HAP-1 (cell line): Measurements from ENCODE around the gene AMIGO1.

ENCODE experiments used
- DNase-seq, 2 experiments: peaks; one replicate each; pipeline ENCODE4 v3.0.0-alpha.2; 2016 to 2020; ENCODE audit warnings: low spot score in 2 of 2
- H3K27me3 ChIP-seq: fragments of 250-450 bp; sonication (Bioruptor Pico); 2 replicates; pipeline ENCODE4 v1.5.1; 2020; ENCODE audit warnings: low read depth, mild to moderate bottlenecking, moderate library complexity
- H3K36me3 ChIP-seq: fragments of 250-450 bp; sonication (Bioruptor Pico); replicated peaks from 2 replicates; pipeline ENCODE4 v1.5.1; 2020; ENCODE audit warnings: mild to moderate bottlenecking
- H3K4me1 ChIP-seq: fragments of 250-450 bp; sonication (Bioruptor Pico); 2 replicates; pipeline ENCODE4 v1.5.1; 2020; ENCODE audit warnings: mild to moderate bottlenecking
- H3K4me3 ChIP-seq: fragments of 250-450 bp; sonication (Bioruptor Pico); 2 replicates; pipeline ENCODE4 v1.5.1; 2020; ENCODE audit warnings: mild to moderate bottlenecking, moderate library complexity
- H3K9me3 ChIP-seq: fragments of 250-450 bp; sonication (Bioruptor Pico); 2 replicates; pipeline ENCODE4 v1.5.1; 2020; ENCODE audit warnings: mild to moderate bottlenecking, moderate library complexity
- in situ Hi-C: fragments of 300-500 bp; cut with MboI; formaldehyde crosslinking; loops from 3 replicates; pipeline ENCODE4 v1.14.3; 2020; ENCODE audit warnings: low sequenced_read_pairs, inconsistent platforms, mixed read lengths

Gene AMIGO1, protein sequence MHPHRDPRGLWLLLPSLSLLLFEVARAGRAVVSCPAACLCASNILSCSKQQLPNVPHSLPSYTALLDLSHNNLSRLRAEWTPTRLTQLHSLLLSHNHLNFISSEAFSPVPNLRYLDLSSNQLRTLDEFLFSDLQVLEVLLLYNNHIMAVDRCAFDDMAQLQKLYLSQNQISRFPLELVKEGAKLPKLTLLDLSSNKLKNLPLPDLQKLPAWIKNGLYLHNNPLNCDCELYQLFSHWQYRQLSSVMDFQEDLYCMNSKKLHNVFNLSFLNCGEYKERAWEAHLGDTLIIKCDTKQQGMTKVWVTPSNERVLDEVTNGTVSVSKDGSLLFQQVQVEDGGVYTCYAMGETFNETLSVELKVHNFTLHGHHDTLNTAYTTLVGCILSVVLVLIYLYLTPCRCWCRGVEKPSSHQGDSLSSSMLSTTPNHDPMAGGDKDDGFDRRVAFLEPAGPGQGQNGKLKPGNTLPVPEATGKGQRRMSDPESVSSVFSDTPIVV

DNA sequence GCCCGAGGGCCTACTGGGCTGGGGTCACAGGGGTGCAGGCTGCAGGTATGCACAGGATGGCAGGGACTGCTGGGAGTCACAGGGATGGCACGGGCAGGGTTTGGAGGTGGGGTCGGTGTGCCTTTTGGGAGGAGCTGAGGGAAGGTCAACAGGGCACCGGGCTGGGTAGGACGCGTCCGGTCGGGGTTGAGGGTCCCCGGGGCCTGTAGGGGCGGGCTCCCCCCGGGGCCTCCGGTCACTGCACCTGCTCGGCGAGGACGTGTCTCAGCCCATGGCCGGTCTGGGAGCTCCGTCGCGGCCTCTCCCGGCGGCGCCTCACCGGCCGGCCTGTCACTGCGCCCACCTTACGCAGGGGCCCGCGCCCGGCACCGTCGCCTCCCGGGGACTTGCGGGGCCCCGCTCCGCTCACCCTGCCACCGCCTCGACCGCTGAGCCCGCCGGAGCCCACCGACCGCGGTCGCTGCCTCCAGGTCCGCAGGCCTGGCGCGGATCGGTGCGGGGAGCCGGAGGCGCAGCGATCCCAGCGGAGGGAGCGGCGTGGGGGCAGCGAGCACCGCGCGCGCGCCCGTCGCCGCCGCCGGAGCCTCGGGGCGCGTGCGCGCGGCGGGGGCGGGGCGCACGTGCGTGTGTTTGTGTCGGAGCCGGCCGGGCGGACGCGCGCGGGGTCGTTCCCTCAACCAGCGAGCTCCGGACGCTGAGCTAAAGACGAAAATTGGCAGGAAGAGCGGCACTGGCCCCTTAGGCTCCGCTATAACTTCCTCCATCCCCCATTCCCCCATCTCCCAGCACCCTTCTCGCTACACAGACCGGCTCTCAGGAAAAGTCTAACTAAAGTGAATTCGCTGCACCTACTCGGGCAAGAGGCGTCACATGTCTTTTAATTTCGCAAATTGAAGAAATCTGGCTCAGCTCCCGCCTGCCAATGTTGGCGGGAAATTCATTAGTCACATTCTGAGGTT, at the start of gene AMIGO1:
TSS of gene AMIGO1 (minus strand) at position 552 of the 959 bp plus-strand sequence. CDS start 815 bp downstream, outside the sequence.
- Histone ChIP-seq H3K4me1 (peaks cover 8% of the 10 kb centered on the region), H3K9me3 (no peaks in the 10 kb centered on the region), H3K4me3 (peak within 1 kb of the TSS; percentile 37), H3K36me3 (no peaks in the 10 kb centered on the region), H3K27me3 (0 out of 2 replicates have a peak, but pooled peaks cover 2% of the 10 kb centered on the region)
- in situ Hi-C loops: no loop called here
- DNase-seq: peak; percentile 34 to 82

DNA sequence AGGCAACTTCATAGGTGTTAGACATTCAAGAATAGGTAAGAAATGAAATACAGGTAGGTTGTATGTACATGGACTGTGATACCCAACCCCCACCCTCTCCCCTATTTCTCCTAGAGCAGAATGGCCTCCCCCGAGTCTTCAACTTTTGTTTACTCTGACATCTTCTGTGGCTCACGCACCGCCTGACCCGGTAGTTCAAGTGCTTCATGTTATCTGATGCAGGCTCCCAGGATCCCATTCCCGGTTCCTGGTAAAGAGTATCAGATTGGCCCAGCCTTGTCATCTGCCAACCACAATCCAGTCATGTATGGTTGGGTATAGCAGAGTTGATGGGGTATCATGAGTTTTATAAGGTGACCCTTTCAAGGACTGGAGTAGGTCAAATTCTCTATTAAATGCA, 48.0 kb upstream of the AMIGO1 start:
- H3K27me3 ChIP-seq: no peaks in the 10 kb centered on the region
- no peaks in the 10 kb centered on the region for H3K36me3 ChIP-seq
- DNase-seq: no peak
- H3K9me3 ChIP-seq: no peaks in the 10 kb centered on the region
- H3K4me3 ChIP-seq: no peak overlapping the region
- in situ Hi-C loops: no loop called here
- peaks cover 12% of the 10 kb centered on the region for H3K4me1 ChIP-seq

DNA sequence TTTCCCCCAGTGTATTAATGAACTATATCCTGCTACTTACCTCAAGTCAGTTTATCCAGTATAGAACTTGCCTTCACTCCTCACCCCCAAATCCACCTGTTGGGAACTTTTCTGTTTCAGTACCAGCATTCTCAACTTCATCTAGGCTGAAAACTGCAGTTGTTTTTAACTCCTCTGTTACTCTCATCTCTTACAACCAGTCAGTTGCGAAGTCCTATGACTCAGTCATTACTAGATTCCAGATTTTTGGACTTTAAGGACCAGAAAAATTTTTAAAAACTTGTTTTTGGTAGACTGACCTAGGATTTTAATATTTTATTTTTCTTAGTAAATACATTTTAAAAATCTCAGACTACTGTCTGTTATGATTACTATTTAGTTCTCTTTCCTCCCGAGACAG, 47.0 kb upstream of the AMIGO1 start:
- H3K27me3 ChIP-seq: no peaks in the 10 kb centered on the region
- H3K9me3 ChIP-seq: no peaks in the 10 kb centered on the region
- DNase-seq: no peak
- no peaks in the 10 kb centered on the region for H3K36me3 ChIP-seq
- peaks cover 12% of the 10 kb centered on the region for H3K4me1 ChIP-seq
- in situ Hi-C loops: no loop called here
- no peak overlapping the region for H3K4me3 ChIP-seq

DNA sequence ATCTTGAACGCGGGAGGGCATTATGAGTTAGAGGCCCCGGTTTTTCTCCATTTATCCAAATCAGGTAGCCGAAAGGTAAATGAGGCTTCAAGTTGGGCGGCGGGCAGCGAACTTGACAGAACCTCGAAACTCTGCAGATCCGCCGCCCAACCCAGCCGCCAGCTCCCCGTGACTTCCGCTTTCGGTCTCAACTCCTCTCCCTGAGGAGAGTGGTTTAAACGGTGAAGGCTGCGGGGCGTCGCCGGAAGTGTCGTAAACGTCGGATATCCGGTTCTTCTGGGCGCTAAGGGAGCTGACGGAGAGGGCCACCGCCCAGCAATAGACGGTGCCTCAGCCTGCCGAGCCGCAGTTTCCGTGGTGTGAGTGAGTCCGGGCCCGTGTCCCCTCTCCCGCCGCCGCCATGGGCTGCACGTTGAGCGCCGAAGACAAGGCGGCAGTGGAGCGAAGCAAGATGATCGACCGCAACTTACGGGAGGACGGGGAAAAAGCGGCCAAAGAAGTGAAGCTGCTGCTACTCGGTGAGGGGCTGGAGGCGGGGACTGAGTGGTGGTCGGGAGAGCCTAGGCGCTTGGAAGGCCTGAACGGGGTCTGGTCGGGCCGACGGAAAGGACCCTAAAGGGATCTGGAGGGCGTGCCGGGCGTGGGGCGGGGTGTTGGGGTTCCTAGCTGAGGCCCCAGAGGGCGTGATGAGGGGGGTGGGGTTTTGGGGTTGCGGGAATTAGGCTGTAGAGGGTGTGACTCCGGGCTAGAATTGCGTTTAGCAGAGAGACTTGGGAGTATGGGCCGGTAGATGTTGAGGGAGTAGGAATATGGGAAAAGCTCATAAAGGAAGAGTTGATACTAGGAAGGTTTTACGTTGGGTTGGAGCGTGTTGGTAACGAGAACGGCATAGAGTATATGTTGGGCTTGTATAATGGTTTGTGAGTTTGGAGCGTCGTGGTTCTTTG, 39.1 kb upstream of the AMIGO1 start, which contains the start of gene GNAI3:
TSS of gene GNAI3 (plus strand) at position 295 of the 947 bp plus-strand sequence. CDS start at position 401, 106 bp downstream.
- no peaks in the 10 kb centered on the region; the same call in 1 of the 2 replicates for H3K9me3 ChIP-seq
- no peaks in the 10 kb centered on the region for H3K36me3 ChIP-seq
- in situ Hi-C loops: loop anchor here (5.0 to 10.0 kb wide), 3 partner anchors 79 to 436 kb away; partner anchors contain the start of gene AHCYL1
- H3K27me3 ChIP-seq: no peaks in the 10 kb centered on the region
- peaks cover 17% of the 10 kb centered on the region for H3K4me1 ChIP-seq
- peak; percentile 91 to 96 for DNase-seq
- peak within 1 kb of the TSS; percentile 90 for H3K4me3 ChIP-seq

DNA sequence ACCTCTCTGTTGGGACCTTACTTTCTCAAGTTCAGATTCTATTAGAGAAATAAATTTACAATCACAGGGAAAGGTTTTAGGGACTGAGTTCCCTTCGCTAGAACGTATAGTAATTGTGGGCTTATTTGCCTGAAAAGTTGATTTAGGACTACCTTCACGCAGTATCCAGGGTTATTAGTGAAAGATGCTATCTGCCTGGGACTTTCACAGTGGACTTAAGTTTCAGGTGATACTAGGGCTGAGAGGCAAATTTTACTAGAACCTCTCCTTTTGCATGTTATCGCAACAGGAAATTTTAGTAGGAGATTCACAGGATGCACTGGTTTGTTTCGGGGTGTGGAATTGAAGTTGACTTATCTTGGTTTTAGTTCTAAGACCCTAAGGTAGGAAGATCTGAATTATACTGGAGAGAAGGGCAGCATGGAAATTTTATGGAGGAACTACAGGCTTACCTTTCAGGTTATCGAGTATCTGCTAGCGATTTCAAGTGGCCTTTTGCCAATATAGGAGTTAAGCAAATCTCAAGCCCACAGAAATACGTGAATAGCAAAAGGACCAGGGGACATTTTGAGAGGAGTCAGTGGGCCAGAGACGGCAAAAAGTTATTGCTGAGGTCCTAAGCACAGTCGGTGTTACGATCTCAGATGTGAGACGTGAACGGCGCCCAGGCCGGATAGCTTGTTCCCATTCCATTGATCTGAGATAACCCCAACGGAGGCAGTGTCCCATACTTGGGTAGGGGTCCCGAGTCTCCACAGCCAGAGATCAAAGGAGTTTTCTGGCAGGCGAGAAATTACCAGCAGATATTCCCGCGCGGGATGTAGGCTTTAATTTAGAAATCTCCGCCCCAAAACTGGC, 38.2 kb upstream of the AMIGO1 start:
- H3K4me1 ChIP-seq: peaks cover 8% of the 10 kb centered on the region
- in situ Hi-C loops: loop anchor here (5.0 to 10.0 kb wide), 3 partner anchors 80 to 437 kb away; partner anchors contain the start of gene AHCYL1
- DNase-seq: peak; percentile 32 to 37
- H3K27me3 ChIP-seq: no peaks in the 10 kb centered on the region
- no peaks in the 10 kb centered on the region; the same call in 1 of the 2 replicates for H3K9me3 ChIP-seq
- H3K36me3 ChIP-seq: no peaks in the 10 kb centered on the region
- H3K4me3 ChIP-seq: peak overlapping the region; percentile 90

DNA sequence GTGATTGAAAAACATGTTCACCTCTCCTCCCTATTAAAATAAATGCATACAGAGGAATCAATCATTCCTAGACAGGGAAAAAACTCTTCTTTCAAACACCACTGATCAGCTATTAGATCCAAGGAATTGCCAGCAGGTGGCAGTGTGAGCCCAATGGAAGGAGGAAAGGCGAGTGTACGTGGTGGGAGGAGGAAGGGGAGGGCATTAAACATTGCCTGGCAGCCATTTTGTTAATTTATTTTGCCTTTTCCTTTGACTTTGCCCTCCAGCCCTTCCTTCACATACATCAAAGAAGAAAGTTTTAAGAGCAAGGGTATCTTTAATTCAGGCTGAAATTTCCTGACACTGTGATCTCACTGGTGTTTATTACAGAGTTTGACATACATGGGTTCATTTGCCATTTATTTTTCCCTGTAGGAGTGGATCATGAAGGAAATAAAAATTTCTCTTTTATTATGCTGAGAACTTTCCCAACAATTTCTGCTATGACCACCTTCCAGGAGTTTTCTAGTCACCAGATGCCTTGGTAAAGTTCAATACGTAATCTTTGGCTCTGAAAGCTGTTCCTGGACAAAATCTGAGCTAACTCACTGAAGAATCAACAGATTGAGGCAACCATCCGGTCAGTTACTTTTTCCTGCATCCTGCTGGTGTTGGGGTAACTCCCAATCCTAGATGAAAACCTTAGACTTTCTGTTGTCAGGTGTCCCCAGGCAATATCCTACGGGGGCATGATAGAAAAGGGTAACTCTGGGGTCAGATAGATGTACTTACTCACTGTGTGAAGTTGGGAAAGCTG, 37.0 kb upstream of the AMIGO1 start:
- no peaks in the 10 kb centered on the region for H3K27me3 ChIP-seq
- peak overlapping the region; percentile 90 for H3K4me3 ChIP-seq
- no peaks in the 10 kb centered on the region for H3K36me3 ChIP-seq
- H3K9me3 ChIP-seq: no peaks in the 10 kb centered on the region; the same call in 1 of the 2 replicates
- H3K4me1 ChIP-seq: peaks cover 7% of the 10 kb centered on the region
- in situ Hi-C loops: loop anchor here (5.0 to 10.0 kb wide), 3 partner anchors 81 to 438 kb away; partner anchors contain the start of gene AHCYL1
- peak; percentile 88 to 95 for DNase-seq

DNA sequence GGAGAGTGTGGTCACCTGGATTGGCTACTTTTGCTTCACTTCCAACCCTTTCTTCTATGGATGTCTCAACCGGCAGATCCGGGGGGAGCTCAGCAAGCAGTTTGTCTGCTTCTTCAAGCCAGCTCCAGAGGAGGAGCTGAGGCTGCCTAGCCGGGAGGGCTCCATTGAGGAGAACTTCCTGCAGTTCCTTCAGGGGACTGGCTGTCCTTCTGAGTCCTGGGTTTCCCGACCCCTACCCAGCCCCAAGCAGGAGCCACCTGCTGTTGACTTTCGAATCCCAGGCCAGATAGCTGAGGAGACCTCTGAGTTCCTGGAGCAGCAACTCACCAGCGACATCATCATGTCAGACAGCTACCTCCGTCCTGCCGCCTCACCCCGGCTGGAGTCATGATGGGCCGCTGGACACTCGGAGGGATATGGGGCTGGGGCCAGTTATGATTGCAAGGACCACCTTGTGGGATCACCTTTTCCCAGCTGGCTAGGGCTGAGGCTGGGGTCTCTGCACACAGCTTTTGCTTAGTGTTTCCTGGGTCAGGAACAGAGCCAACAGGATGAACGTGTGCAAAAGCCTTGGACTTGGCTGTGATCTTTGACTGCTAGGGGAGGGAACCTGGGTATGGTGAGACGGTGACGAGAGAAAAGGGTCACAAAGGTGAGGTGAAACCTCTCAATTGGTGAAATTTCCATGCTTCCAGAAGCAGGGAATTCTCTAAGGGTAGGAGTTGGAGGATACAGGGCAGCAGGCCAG, 34.6 kb upstream of the AMIGO1 start:
- Histone ChIP-seq H3K27me3 (no peaks in the 10 kb centered on the region; the same call in 1 of the 2 replicates), H3K36me3 (no peaks in the 10 kb centered on the region), H3K4me1 (no peaks in the 10 kb centered on the region; the same call in 1 of the 2 replicates), H3K9me3 (no peaks in the 10 kb centered on the region; the same call in 1 of the 2 replicates), H3K4me3 (no peak overlapping the region)
- in situ Hi-C loops: loop anchor here (10.0 kb wide), 1 partner anchor 441 kb away; the partner anchor contains the start of gene AHCYL1
- no peak for DNase-seq

DNA sequence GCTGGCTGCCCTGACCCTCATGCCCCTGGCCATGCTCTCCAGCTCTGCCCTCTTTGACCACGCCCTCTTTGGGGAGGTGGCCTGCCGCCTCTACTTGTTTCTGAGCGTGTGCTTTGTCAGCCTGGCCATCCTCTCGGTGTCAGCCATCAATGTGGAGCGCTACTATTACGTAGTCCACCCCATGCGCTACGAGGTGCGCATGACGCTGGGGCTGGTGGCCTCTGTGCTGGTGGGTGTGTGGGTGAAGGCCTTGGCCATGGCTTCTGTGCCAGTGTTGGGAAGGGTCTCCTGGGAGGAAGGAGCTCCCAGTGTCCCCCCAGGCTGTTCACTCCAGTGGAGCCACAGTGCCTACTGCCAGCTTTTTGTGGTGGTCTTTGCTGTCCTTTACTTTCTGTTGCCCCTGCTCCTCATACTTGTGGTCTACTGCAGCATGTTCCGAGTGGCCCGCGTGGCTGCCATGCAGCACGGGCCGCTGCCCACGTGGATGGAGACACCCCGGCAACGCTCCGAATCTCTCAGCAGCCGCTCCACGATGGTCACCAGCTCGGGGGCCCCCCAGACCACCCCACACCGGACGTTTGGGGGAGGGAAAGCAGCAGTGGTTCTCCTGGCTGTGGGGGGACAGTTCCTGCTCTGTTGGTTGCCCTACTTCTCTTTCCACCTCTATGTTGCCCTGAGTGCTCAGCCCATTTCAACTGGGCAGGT, 33.9 kb upstream of the AMIGO1 start:
- no peaks in the 10 kb centered on the region; the same call in 1 of the 2 replicates for H3K9me3 ChIP-seq
- DNase-seq: no peak
- in situ Hi-C loops: loop anchor here (10.0 kb wide), 1 partner anchor 441 kb away; the partner anchor contains the start of gene AHCYL1

DNA sequence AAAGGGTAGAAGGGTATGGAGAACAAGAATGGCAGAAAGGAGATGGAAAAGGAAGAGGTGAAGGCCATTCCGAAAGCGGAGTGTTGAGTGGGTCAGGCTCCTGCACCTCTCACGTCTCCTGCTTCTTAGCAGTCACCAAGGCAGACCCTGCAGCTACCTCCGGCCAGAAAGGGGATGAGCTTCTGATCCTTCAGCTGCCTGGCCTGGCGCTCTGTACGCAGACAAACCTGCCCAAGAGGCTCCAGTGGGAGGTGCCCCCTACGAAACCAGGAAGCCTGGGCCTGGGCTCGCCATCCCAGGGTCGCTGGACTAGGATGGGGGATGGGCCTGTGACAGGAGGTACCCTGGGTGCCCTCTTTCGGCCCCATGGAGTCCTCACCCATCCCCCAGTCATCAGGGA, 33.1 kb upstream of the AMIGO1 start:
- Histone ChIP-seq H3K9me3 (no peaks in the 10 kb centered on the region; the same call in 1 of the 2 replicates), H3K4me1 (no peaks in the 10 kb centered on the region; the same call in 1 of the 2 replicates), H3K4me3 (no peak overlapping the region), H3K36me3 (no peaks in the 10 kb centered on the region), H3K27me3 (no peaks in the 10 kb centered on the region; the same call in 1 of the 2 replicates)
- in situ Hi-C loops: loop anchor here (10.0 kb wide), 1 partner anchor 442 kb away; the partner anchor contains the start of gene AHCYL1
- no peak for DNase-seq

More for the DNA sequence above, 33.9 kb upstream of the AMIGO1 start:
- Histone ChIP-seq H3K4me1 (no peaks in the 10 kb centered on the region; the same call in 1 of the 2 replicates), H3K27me3 (no peaks in the 10 kb centered on the region; the same call in 1 of the 2 replicates), H3K36me3 (no peaks in the 10 kb centered on the region), H3K4me3 (no peak overlapping the region)

DNA sequence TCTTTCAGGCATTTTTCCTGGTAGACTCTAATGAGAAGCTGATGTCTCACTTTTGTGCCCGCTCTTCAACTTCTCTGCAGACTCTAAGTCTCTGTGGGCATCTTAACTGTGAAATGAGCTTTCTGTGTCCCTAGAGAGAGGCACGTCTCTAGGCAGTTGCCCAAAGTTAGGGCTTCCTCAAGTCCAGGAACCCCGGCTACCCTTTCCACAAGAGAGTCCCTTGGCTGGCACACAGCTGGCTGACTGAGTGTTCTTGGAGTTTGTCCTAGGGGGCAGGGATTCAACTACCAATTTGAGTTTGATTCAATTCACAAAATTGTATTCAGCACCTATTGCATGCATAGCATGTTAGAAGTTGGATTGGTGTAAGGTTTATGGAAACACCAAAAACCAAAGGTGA, 31.6 kb upstream of the AMIGO1 start:
- Histone ChIP-seq H3K27me3 (no peaks in the 10 kb centered on the region; the same call in 1 of the 2 replicates), H3K36me3 (no peaks in the 10 kb centered on the region), H3K4me1 (no peaks in the 10 kb centered on the region), H3K4me3 (no peak overlapping the region), H3K9me3 (no peaks in the 10 kb centered on the region)
- no peak for DNase-seq
- in situ Hi-C loops: loop anchor here (10.0 kb wide), 1 partner anchor 444 kb away; the partner anchor contains the start of gene AHCYL1
